ENCODE data around the gene TNRC6C.

TNRC6C gene, protein sequence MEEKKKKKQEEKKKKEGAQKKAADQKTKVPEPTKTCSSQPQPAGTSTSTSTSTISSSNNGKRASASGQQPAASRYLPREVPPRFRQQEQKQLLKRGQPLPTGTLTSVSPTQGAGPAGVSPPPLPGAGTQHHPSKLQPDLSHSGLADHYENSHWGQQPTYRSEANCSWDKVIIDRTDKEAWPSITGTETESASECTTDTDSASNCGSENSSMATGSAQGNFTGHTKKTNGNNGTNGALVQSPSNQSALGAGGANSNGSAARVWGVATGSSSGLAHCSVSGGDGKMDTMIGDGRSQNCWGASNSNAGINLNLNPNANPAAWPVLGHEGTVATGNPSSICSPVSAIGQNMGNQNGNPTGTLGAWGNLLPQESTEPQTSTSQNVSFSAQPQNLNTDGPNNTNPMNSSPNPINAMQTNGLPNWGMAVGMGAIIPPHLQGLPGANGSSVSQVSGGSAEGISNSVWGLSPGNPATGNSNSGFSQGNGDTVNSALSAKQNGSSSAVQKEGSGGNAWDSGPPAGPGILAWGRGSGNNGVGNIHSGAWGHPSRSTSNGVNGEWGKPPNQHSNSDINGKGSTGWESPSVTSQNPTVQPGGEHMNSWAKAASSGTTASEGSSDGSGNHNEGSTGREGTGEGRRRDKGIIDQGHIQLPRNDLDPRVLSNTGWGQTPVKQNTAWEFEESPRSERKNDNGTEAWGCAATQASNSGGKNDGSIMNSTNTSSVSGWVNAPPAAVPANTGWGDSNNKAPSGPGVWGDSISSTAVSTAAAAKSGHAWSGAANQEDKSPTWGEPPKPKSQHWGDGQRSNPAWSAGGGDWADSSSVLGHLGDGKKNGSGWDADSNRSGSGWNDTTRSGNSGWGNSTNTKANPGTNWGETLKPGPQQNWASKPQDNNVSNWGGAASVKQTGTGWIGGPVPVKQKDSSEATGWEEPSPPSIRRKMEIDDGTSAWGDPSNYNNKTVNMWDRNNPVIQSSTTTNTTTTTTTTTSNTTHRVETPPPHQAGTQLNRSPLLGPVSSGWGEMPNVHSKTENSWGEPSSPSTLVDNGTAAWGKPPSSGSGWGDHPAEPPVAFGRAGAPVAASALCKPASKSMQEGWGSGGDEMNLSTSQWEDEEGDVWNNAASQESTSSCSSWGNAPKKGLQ (N-terminal part only)

GRCh38 chr17:77957857-77958715 is at the start of gene TNRC6C:
TSS of gene TNRC6C (plus strand) at chr17:77958703. CDS start at chr17:78004207, 45,504 bp downstream.
- peak; percentile 100 for DNase-seq (ENCODE audit: low spot score)

- DNase-seq (ENCODE audit: low spot score), result no peak
These were observed 49.3 kb upstream of the TNRC6C start for GRCh38 chr17:77909236-77909635.

DNA sequence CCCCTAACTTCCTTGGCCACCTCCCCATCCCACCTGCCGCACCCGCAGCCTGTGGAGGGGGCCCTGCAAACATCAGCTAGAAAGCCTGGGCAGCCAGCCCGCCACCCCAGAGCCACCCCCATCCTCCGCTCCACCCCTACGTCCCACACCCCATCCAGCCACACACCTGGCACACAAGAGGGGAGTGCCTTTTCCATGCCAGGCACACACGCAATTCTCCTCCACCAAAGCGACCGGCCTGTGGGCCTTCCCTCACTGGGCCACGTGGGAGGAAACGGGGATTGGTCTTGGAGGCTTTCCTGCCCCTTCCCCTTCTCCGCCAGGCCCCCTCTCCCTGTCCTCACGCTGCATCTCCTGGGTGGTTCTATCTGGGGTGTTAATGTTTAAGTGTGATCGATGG is 48.7 kb upstream of the TNRC6C start:
- DNase-seq (ENCODE audit: low spot score), result no peak

DNA sequence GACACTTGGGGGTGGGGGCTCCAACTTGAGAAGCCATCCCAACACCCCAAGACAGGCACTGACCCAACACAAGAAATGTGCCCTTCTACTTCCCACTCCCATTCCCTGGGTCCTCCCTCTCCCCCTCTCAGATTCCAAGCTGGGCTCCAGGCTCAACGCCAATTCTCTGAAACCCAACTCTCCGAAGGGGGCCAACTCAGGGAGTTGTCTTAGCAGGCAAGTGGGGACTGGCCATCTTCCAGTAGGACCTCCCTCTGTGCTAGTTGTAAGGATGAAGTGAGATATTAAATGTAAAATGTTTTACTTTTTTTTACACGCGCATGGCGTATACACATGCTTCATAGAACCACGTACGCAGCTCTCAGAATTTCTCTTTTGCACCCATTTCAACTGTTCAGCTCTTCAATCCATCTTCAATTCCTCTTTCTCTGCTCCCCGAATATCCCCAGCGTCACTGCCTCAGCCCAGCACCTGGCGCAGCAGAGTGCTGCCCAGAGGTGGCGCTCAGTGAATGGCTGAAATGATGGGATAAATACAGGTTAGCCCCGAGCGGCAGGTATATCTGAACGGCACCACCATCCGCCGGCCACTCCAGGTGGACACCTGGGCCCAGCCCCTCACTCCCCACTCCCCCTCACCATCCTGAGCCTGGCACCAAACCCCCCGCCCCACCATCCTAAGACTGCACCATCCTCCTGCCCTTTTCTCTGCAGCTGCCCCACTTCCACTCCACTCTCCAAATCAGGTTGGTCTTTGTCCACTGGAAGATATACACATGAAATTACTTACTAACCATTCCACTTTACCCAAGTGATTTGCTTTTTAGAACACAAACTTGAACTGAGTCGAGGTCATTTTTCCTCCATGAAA is 43.9 kb upstream of the TNRC6C start:
- DNase-seq (ENCODE audit: low spot score), result no peak

DNA sequence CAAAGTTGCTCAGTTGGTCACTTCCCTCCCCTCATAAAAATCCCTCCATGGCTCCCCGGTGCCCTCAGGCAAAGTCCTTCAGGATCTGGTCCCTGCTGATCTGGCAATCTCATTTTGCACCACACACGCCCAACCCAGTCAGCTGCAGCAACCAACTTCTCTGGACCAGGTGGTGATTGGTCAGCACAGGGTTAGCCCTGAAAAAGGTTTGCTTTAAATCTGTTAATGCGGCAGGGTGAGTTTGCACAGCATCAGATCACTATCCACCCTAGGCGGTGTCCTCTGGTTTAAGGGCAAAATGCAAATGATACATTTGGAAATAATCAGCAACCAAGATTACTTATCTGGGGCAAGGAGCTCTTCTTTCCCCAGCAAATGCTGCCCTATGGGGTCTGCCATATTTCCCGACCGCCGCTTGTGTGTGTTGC is 42.9 kb upstream of the TNRC6C start:
- DNase-seq (ENCODE audit: low spot score), result no peak

- no peak for DNase-seq (ENCODE audit: low spot score)
These were observed 42.2 kb upstream of the TNRC6C start for GRCh38 chr17:77916264-77916663.

DNA sequence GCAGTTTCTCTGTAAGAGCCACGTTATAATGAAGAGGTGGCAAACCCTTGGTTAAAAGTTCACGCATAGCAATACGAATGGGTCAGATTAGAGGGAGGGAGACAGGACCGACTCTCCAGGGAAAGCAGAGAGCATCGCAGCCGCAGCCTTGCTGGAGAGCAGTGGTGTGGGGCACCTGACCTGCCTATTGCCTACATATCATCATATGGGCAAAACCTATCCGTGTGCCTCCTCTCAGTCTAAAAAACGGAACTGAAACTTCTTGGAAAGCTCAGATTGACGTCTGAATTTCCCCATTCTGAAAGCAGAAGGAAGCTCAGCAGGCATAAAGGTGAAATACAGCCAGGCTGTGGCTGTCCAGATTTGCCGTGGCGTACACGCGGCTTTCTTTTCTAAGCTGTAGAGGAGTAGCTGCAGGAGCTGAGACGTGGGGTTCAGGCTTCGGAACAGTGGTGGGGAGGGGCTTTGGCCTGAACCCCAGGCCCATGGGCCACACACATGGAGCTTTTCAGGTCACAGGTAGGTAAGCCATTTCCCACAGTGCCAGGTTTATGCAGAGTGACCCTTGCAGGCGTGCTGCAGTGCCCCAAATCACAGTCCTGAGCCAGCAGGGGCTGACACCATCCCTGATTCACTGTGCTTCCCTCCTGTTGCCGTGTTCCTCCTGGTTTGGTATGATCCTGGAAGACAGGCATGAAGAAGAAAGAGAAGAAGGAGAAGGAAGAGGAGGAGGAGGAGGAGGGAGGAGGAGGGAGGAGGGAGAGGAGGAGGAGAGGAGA is 41.6 kb upstream of the TNRC6C start:
- no peak for DNase-seq (ENCODE audit: low spot score)

DNA sequence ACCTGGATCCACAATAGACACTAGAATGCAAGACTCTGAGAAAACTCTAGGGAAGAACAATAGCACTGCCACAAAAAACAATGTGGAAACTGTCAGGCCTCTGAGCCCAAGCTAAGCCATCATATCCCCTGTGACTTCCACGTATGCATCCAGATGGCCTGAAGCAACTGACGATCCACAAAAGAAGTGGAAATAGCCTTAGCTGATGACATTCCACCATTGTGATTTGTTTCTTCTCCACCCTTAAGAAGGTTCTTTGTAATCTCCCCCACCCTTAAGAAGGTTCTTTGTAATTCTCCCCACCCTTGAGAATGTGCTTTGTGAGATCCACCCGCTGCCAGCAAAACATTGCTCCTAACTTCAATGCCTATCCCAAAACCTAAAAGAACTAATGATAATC is 39.2 kb upstream of the TNRC6C start:
- no peak for DNase-seq (ENCODE audit: low spot score)

GRCh38 chr17:77923135-77923534 is 35.4 kb upstream of the TNRC6C start:
- no peak for DNase-seq (ENCODE audit: low spot score)

- DNase-seq (ENCODE audit: low spot score), result no peak
These were observed 34.6 kb upstream of the TNRC6C start for GRCh38 chr17:77923776-77924513.

GRCh38 chr17:77924757-77925336 is 33.7 kb upstream of the TNRC6C start:
- DNase-seq (ENCODE audit: low spot score), result no peak

- no peak for DNase-seq (ENCODE audit: low spot score)
These were observed 32.5 kb upstream of the TNRC6C start for GRCh38 chr17:77925831-77926543.

DNA sequence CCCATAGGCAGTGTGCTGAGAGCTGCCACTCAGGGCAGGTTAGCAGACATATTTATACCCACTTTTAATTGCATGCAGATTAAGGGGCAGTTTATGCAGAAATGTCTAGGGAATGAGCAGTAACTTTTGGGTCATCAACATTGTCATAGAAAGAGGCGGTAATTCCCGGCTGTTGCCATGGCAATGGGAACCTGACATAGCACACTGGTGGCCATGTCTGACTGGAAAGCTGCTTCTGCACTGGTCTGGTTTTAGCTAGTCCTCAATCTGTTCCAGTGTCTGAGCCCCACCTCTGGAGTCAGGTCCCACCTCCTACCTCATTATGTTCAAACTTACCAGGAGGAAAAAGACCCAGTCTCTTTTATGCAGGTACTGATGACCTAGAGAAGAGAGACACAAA is 31.5 kb upstream of the TNRC6C start:
- DNase-seq (ENCODE audit: low spot score), result no peak

- no peak for DNase-seq (ENCODE audit: low spot score)
These were observed 30.6 kb upstream of the TNRC6C start for GRCh38 chr17:77927777-77928518.

DNA sequence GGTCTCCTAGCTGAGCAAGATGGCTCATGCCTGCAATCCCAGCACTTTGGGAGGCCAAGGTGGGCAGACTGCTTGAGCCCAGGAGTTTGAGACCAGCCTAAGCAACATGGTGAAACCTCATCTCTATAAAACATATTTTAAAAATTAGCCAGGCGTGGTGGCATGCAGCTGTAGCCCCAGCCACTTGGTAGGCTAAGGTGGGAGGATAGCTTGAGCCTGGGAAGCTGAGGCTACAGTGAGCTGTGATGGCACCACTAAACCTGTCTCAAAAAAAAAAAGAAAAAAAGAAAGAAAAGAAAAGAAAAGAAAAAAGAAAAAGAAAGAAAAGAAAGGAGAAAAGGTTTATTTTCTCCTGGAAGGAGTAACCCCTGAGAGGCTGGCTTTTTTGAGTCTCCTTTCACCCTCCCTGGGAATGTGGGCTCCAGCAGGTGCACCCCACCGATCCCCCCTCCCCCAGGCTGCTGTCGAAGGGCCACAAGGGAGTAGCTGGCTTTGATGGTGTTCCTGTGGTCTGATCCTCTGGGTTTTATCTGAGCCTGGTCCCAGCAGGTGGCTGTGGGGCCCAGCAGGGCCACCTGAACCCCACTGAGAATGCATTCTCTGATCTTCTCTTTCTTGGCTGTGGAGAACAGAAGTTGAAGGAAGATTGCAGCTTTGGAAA is 29.9 kb upstream of the TNRC6C start:
- DNase-seq (ENCODE audit: low spot score), result no peak

- DNase-seq (ENCODE audit: low spot score), result no peak
These were observed 29.3 kb upstream of the TNRC6C start for GRCh38 chr17:77929180-77929564.
